Astrocyte (in vitro differentiated cells and primary cell): Measurements from ENCODE around the gene CTNNAL1. TPM values are rescaled to one million over a fixed set of nuclear protein-coding genes. Genes with fewer than 3 reads are reported as not detected.
"Not testable (repeated sequence)": the region's sequence is repeated elsewhere in the genome, so short reads cannot be mapped to it uniquely, and the experiment has no call there.

Experiments
- DNase-seq: peaks from one replicate; pipeline ENCODE4 v3.0.0-alpha.2; 2010; ENCODE audit warnings: low read depth
- FAIRE-seq: peaks from 2 replicates; lab custom pipeline; 2011; peaks lifted over from hg19 to GRCh38; lab: Jason Lieb, UNC
- H2AFZ ChIP-seq: 2 replicates; pipeline ENCODE4 v1.6.0; 2012; ENCODE audit warnings: low read depth, low read length, inconsistent platforms
- H3K27ac ChIP-seq: 2 replicates; pipeline ENCODE4 v1.5.1; 2011; ENCODE audit warnings: low read depth, low read length, inconsistent platforms
- H3K27me3 ChIP-seq: 2 replicates; pipeline ENCODE4 v1.6.0; 2011; ENCODE audit warnings: low read length, inconsistent platforms; ENCODE audit not compliant: insufficient read depth
- H3K36me3 ChIP-seq: 2 replicates; pipeline ENCODE4 v1.5.1; 2011; ENCODE audit warnings: low read length, inconsistent platforms; ENCODE audit not compliant: insufficient read depth
- H3K4me1 ChIP-seq: 2 replicates; pipeline ENCODE4 v1.5.1; 2011; ENCODE audit warnings: low read length, inconsistent platforms; ENCODE audit not compliant: insufficient read depth
- H3K4me2 ChIP-seq: 2 replicates; pipeline ENCODE4 v1.6.0; 2012; ENCODE audit warnings: low read length, inconsistent platforms
- H3K4me3 ChIP-seq: 2 replicates; pipeline ENCODE4 v1.5.1; 2011; ENCODE audit warnings: low read depth, mild to moderate bottlenecking, low read length, inconsistent platforms; ENCODE audit not compliant: insufficient read depth
- H3K79me2 ChIP-seq: 2 replicates; pipeline ENCODE4 v1.6.0; 2012; ENCODE audit warnings: mild to moderate bottlenecking, low read length, inconsistent platforms; ENCODE audit not compliant: insufficient read depth
- H3K9ac ChIP-seq: 2 replicates; pipeline ENCODE4 v1.6.0; 2012; ENCODE audit warnings: mild to moderate bottlenecking, low read length, inconsistent platforms
- H3K9me3 ChIP-seq: 2 replicates; pipeline ENCODE4 v1.5.1; 2012; ENCODE audit warnings: low read depth, mild to moderate bottlenecking, low read length, inconsistent platforms; ENCODE audit not compliant: insufficient read depth
- H4K20me1 ChIP-seq: 2 replicates; pipeline ENCODE4 v1.6.0; 2012; ENCODE audit warnings: low read length, inconsistent platforms; ENCODE audit not compliant: insufficient read depth
- H3K27ac Mint-ChIP-seq: one replicate; pipeline ENCODE4 v1.8.0; 2021; ENCODE audit warnings: mild to moderate bottlenecking, mixed read lengths; ENCODE audit not compliant: unreplicated experiment
- H3K27me3 Mint-ChIP-seq: one replicate; pipeline ENCODE4 v1.8.0; 2021; ENCODE audit warnings: low read depth, mixed read lengths; ENCODE audit not compliant: unreplicated experiment
- H3K36me3 Mint-ChIP-seq: one replicate; pipeline ENCODE4 v1.8.0; 2021; ENCODE audit warnings: low read depth, mixed read lengths; ENCODE audit not compliant: unreplicated experiment
- H3K4me1 Mint-ChIP-seq: one replicate; pipeline ENCODE4 v1.8.0; 2021; ENCODE audit warnings: low read depth, mixed read lengths; ENCODE audit not compliant: unreplicated experiment
- H3K4me3 Mint-ChIP-seq: one replicate; pipeline ENCODE4 v1.8.0; 2021; ENCODE audit warnings: mild to moderate bottlenecking, moderate library complexity, mixed read lengths; ENCODE audit not compliant: unreplicated experiment
- H3K9me3 Mint-ChIP-seq: one replicate; pipeline ENCODE4 v1.8.0; 2021; ENCODE audit warnings: mild to moderate bottlenecking, mixed read lengths; ENCODE audit not compliant: unreplicated experiment
- EZH2 ChIP-seq: IDR thresholded peaks from 2 replicates; pipeline ENCODE4 v1.6.1; 2012; ENCODE audit warnings: mild to moderate bottlenecking, low read length, inconsistent platforms; ENCODE audit not compliant: insufficient read depth
- total RNA-seq: library from RNA; stranded (reverse); gene quantifications from 2 replicates; pipeline ENCODE4 v1.2.1, GENCODE V29; 2021
- TF ChIP-seq, protein P1 (sequence below): IDR thresholded peaks from 2 replicates; pipeline ENCODE4 v1.5.1; 2011; ENCODE audit warnings: low read depth, mild to moderate bottlenecking, inconsistent platforms, low read length, moderate library complexity; ENCODE audit not compliant: insufficient read depth

Gene CTNNAL1
- total RNA-seq, 1 donor from 2014 or later = 35.1 TPM

GRCh38 chr9:108900176-108900575 lies 113.1 kb downstream of the CTNNAL1 start:
- H3K36me3 Mint-ChIP-seq = peaks cover 15% of the 10 kb centered on the region
- Histone ChIP-seq H4K20me1 (no peaks in the 10 kb centered on the region), H3K79me2 (no peaks in the 10 kb centered on the region), H3K9me3 (no peaks in the 10 kb centered on the region), H3K27ac (no peak overlapping the region), H3K36me3 (peaks cover 36% of the 10 kb centered on the region), H3K27me3 (no peaks in the 10 kb centered on the region), H3K4me3 (no peak overlapping the region), H3K4me2 (no peak overlapping the region), H3K4me1 (no peaks in the 10 kb centered on the region), H2AFZ (no peak overlapping the region), H3K9ac (no peak overlapping the region)
- no peak for FAIRE-seq
- H3K9me3 Mint-ChIP-seq = no peaks in the 10 kb centered on the region
- no peak overlapping the region for H3K4me3 Mint-ChIP-seq
- H3K27ac Mint-ChIP-seq = no peak overlapping the region
- H3K27me3 Mint-ChIP-seq = no peaks in the 10 kb centered on the region
- no peaks in the 10 kb centered on the region for H3K4me1 Mint-ChIP-seq
- no peak for TF ChIP-seq EZH2
- TF ChIP-seq, protein P1, sequence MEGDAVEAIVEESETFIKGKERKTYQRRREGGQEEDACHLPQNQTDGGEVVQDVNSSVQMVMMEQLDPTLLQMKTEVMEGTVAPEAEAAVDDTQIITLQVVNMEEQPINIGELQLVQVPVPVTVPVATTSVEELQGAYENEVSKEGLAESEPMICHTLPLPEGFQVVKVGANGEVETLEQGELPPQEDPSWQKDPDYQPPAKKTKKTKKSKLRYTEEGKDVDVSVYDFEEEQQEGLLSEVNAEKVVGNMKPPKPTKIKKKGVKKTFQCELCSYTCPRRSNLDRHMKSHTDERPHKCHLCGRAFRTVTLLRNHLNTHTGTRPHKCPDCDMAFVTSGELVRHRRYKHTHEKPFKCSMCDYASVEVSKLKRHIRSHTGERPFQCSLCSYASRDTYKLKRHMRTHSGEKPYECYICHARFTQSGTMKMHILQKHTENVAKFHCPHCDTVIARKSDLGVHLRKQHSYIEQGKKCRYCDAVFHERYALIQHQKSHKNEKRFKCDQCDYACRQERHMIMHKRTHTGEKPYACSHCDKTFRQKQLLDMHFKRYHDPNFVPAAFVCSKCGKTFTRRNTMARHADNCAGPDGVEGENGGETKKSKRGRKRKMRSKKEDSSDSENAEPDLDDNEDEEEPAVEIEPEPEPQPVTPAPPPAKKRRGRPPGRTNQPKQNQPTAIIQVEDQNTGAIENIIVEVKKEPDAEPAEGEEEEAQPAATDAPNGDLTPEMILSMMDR = no peak
- DNase-seq = no peak

GRCh38 chr9:108899023-108899695 lies 114.1 kb downstream of the CTNNAL1 start:
- not testable (repeated sequence) for H3K4me1 ChIP-seq, H2AFZ ChIP-seq, H3K4me2 ChIP-seq, FAIRE-seq, H4K20me1 ChIP-seq, H3K27ac Mint-ChIP-seq, DNase-seq, H3K9ac ChIP-seq, H3K27me3 ChIP-seq, H3K79me2 ChIP-seq, H3K27ac ChIP-seq, H3K9me3 ChIP-seq, H3K4me3 ChIP-seq, H3K4me3 Mint-ChIP-seq, H3K4me1 Mint-ChIP-seq, H3K9me3 Mint-ChIP-seq, H3K27me3 Mint-ChIP-seq
- peaks cover 36% of the 10 kb centered on the region for H3K36me3 ChIP-seq
- H3K36me3 Mint-ChIP-seq = peaks cover 18% of the 10 kb centered on the region

GRCh38 chr9:108897324-108898096 lies 115.8 kb downstream of the CTNNAL1 start:
- H3K27me3 ChIP-seq = no peaks in the 10 kb centered on the region
- TF ChIP-seq EZH2 = no peak
- TF ChIP-seq, protein P1 = no peak
- no peak overlapping the region for H3K9ac ChIP-seq
- Mint-ChIP-seq H3K27ac (no peak overlapping the region), H3K4me3 (no peak overlapping the region), H3K27me3 (no peaks in the 10 kb centered on the region), H3K9me3 (no peaks in the 10 kb centered on the region), H3K4me1 (no peaks in the 10 kb centered on the region), H3K36me3 (peaks cover 19% of the 10 kb centered on the region)
- peaks cover 29% of the 10 kb centered on the region for H3K36me3 ChIP-seq
- no peaks in the 10 kb centered on the region for H3K9me3 ChIP-seq
- H3K79me2 ChIP-seq = no peaks in the 10 kb centered on the region
- DNase-seq (no peak), FAIRE-seq (no peak)
- H2AFZ ChIP-seq = no peak overlapping the region
- no peaks in the 10 kb centered on the region for H4K20me1 ChIP-seq
- H3K4me1 ChIP-seq = no peaks in the 10 kb centered on the region
- H3K4me2 ChIP-seq = no peak overlapping the region
- no peak overlapping the region for H3K4me3 ChIP-seq
- H3K27ac ChIP-seq = no peak overlapping the region
